Vagina (tissue), 2 donors: ENCODE data around the gene SLC18A3.

Experiments used
- CTCF ChIP-seq, 3 experiments: fragments of 450-650 bp in 2 of 3; fragments of 200-600 bp in 1 of 3; sonication (generic) in 1 of 3; IDR thresholded peaks; one replicate each; pipeline ENCODE4 v1.5.1; 2017 to 2019; ENCODE audit warnings: antibody characterized with exemption in 3 of 3, mild to moderate bottlenecking in 2 of 3, moderate library complexity in 2 of 3
- POLR2A ChIP-seq, 2 donors: fragments of 450-650 bp; IDR thresholded peaks; one replicate each; pipeline ENCODE4 v1.6.1; 2017; ENCODE audit warnings: antibody characterized with exemption in 2 of 2, mild to moderate bottlenecking in 2 of 2, moderate library complexity in 2 of 2
- POLR2AphosphoS5 ChIP-seq, 2 donors: sonication (generic); formaldehyde crosslinking; IDR thresholded peaks; one replicate each; pipeline ENCODE4 v1.9.0; 2017; ENCODE audit warnings: antibody characterized with exemption in 2 of 2, mild to moderate bottlenecking in 2 of 2, low read depth in 1 of 2; ENCODE audit not compliant: insufficient read depth in 1 of 2

GRCh38 chr10:49645417-49645816 lies 35.3 kb downstream of the SLC18A3 start:
- TF ChIP-seq CTCF (IDR thresholded peaks at IDR 0.05): no peak
- no peak for TF ChIP-seq POLR2A (IDR thresholded peaks at IDR 0.05)
- TF ChIP-seq POLR2AphosphoS5 (IDR thresholded peaks at IDR 0.05; ENCODE audit: insufficient read depth in 1 of 2, low read depth in 1 of 2): no peak
